K562 (cell line): ENCODE data around the gene RAB24. TPM values are rescaled to one million over a fixed set of nuclear protein-coding genes. Genes with fewer than 3 reads are reported as not detected.

ENCODE experiments used
- ELF2 ChIP-seq: fragments of 250-450 bp; sonication (Bioruptor Pico); IDR thresholded peaks from 2 replicates; pipeline ENCODE4 v1.5.0; 2021; ENCODE audit warnings: mild to moderate bottlenecking
- HDAC2 ChIP-seq: fragments of 450-650 bp; IDR thresholded peaks from 2 replicates; pipeline ENCODE4 v1.6.1; 2016; ENCODE audit warnings: mild to moderate bottlenecking
- POLR2AphosphoS5 ChIP-seq: IDR thresholded peaks from 2 replicates; pipeline ENCODE4 v1.6.1; 2011; ENCODE audit warnings: mild to moderate bottlenecking, low read depth, low read length, moderate library complexity; ENCODE audit not compliant: control insufficient read depth, insufficient read depth
- RBM17 ChIP-seq: fragments of 200-400 bp; formaldehyde crosslinking; IDR thresholded peaks from 2 replicates; pipeline ENCODE4 v1.6.1; 2017; ENCODE audit warnings: low read depth, mild to moderate bottlenecking, low read length, borderline replicate concordance
- RBM25 ChIP-seq: fragments of 200-400 bp; formaldehyde crosslinking; IDR thresholded peaks from 2 replicates; pipeline ENCODE4 v1.6.1; 2018; ENCODE audit warnings: low read length, low read depth, moderate library complexity; ENCODE audit not compliant: severe bottlenecking
- ZBTB40 ChIP-seq, 2 experiments: fragments of 450-650 bp in 1 of 2; sonication (generic) in 1 of 2; formaldehyde crosslinking in 1 of 2; IDR thresholded peaks; 2 replicates each; pipeline versions ENCODE4 v1.7.1 to v1.9.0; 2016 to 2022; ENCODE audit warnings: inconsistent platforms in 1 of 2, mild to moderate bottlenecking in 1 of 2, missing genetic modification reagents in 1 of 2
- ZFP30 ChIP-seq: fragments of 250-450 bp; sonication (Bioruptor Pico); IDR thresholded peaks from 2 replicates; pipeline ENCODE4 v1.8.0; 2022; ENCODE audit warnings: moderate library complexity, mild to moderate bottlenecking, inconsistent platforms, borderline replicate concordance
- ZNF609 ChIP-seq: sonication (generic); formaldehyde crosslinking; IDR thresholded peaks from 2 replicates; pipeline ENCODE4 v1.8.1; 2023; ENCODE audit warnings: missing genetic modification reagents, mild to moderate bottlenecking, borderline replicate concordance
- ZNF696 ChIP-seq: fragments of 250-450 bp; sonication (Bioruptor Pico); conservative IDR thresholded peaks from 2 replicates; pipeline ENCODE4 v1.4.0; 2020; ENCODE audit warnings: mild to moderate bottlenecking, moderate library complexity
- polyA plus RNA-seq, 8 experiments: library from polyadenylated mRNA; depleted of rRNA in 4 of 8; stranded (reverse) in 5 of 8; unstranded in 3 of 8; fragments of >200 nt; fragmentation: Nextera tagmentation in 2 of 8; fragmentation: Illumina TruSeq in 1 of 8; extraction: Ambion mirVana in 2 of 8; extraction: Trizol in 1 of 8; gene quantifications; 2 replicates each; pipeline versions ENCODE4 v1.2.1 to v1.2.3, GENCODE V29; 2011 to 2014; ENCODE audit warnings: inconsistent platforms in 1 of 8, missing spikeins in 1 of 8
- total RNA-seq, 7 experiments: library from RNA; depleted of rRNA in 6 of 7; stranded (reverse); fragments of >200 nt in 6 of 7; fragmentation: Illumina TruSeq in 2 of 7; extraction: Trizol in 2 of 7; gene quantifications; 2 replicates each; pipeline versions ENCODE4 v1.2.1 to v1.2.3, GENCODE V29; 2011 to 2021; ENCODE audit warnings: low replicate concordance in 1 of 7

The RAB24 gene
- total and polyA plus RNA-seq, 9 of the 15 experiments (the other 6 are each of a cell fraction or from before 2014, with no cell fraction given) = 13.9 to 107 (median 34.8) TPM

DNA sequence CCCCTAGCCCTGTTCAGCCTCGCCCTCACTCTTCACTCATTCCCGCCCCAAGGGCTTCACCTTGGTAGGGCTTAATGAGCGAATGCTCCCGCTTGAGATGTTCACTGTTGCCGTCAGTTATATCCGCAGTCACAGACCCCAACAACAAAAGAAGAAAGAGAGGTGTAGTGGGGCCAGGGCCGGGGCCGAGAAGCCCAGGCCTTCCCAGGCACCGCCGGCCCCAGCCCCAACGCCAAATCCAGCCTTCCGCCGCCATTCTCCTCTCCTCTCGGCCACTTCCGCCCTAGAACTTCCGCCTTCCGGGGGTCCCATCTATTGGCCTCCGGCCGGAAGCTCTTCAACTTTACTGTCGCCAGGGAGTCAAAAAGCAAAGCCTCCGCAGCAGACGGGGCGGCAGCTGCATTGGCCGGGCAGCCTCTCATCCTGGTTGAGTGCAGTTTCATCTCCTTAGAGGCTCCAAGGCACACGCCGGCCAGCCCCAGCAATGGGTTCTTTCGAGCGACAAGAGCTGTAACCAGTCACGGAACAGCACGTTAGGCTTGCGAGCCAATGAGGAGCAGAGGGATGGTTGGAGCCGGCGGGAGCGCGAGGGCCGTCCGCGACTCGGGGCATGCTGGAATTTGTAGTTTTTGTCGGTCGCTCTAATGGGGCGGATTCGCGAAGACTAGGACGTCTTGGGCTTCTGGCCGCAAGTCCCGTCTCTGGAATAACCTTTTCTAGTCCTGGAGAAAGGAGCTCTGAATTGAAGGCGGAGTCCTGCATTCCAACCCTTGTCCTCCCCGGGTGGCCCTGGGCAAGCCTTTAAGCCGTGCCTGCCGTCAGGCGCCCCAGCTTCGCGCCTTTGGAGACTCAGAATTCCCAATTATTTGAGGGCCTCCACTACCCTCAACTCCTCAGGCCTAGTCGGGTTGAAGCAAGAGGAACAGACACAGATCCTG lies 48.1 kb upstream of the RAB24 start, which contains the start of gene LMAN2 (continued):
- TF ChIP-seq ZBTB40 (IDR thresholded peaks at IDR 0.05) (peak; percentile 99), ZBTB40 (CRISPR knock-in tag; IDR thresholded peaks at IDR 0.05) (no peak), HDAC2 (peak; percentile 82), ZNF696 (CRISPR knock-in tag) (no peak), POLR2AphosphoS5 (peak; percentile 70; the same call in 1 of the 2 replicates), ELF2 (peak; percentile 100), ZNF609 (CRISPR knock-in tag) (0 out of 2 replicates have a peak, but pooled peaks have one; percentile 29), ZFP30 (no peak), RBM25 (peak; percentile 97), RBM17 (no peak)
